ENCODE results near the gene OLFML2B.

OLFML2B gene

DNA sequence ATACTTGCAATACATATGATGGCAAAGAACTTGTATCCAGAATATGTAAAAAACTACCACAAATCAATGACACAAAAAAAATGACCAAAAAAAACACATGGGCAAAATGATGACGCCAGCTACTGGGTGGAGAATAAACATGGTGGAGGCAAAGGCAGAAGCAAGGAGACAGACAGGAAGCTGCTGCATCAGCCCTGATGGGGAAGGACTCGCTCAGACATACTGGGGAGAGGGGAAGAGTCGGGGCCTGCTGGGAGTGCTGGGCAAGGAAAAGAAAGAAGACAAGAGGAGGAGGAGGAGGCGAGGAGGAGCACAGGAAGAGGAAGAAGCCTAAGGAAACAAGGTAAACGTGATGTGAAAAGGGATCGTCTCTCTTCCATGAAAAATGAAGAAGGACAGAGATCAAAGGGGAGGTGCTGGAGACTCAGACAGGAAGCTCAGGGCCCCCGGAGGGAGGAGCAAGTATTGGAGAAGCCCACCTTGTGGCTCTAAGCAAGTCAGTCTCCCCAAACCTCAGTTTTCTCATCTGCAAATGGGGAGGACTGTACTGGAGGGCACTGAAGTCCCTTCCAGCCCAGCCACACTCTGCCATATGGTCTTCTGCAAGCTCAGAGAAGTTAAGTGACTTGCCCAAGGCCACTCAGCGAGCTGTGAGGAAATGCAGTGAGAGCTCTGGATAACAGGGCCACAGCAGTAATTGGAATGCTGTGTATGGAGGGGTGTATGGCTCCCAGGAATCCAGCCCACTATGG is 24.2 kb downstream of the OLFML2B start:
- no peaks in the 10 kb centered on the region for H3K36me3 ChIP-seq
- H3K9me3 ChIP-seq (ENCODE audit: severe bottlenecking): peaks cover 10% of the 10 kb centered on the region
- TF ChIP-seq, protein P1, sequence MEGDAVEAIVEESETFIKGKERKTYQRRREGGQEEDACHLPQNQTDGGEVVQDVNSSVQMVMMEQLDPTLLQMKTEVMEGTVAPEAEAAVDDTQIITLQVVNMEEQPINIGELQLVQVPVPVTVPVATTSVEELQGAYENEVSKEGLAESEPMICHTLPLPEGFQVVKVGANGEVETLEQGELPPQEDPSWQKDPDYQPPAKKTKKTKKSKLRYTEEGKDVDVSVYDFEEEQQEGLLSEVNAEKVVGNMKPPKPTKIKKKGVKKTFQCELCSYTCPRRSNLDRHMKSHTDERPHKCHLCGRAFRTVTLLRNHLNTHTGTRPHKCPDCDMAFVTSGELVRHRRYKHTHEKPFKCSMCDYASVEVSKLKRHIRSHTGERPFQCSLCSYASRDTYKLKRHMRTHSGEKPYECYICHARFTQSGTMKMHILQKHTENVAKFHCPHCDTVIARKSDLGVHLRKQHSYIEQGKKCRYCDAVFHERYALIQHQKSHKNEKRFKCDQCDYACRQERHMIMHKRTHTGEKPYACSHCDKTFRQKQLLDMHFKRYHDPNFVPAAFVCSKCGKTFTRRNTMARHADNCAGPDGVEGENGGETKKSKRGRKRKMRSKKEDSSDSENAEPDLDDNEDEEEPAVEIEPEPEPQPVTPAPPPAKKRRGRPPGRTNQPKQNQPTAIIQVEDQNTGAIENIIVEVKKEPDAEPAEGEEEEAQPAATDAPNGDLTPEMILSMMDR (IDR thresholded peaks at IDR 0.05; ENCODE audit: low read depth, low read length): no peak
- no peak overlapping the region for H3K4me3 ChIP-seq (ENCODE audit: low read depth, low read length)
- H3K27ac ChIP-seq: no peak overlapping the region
- peaks cover 90% of the 10 kb centered on the region for H3K27me3 ChIP-seq (ENCODE audit: insufficient read depth, low read depth, severe bottlenecking)
- no peak for DNase-seq

DNA sequence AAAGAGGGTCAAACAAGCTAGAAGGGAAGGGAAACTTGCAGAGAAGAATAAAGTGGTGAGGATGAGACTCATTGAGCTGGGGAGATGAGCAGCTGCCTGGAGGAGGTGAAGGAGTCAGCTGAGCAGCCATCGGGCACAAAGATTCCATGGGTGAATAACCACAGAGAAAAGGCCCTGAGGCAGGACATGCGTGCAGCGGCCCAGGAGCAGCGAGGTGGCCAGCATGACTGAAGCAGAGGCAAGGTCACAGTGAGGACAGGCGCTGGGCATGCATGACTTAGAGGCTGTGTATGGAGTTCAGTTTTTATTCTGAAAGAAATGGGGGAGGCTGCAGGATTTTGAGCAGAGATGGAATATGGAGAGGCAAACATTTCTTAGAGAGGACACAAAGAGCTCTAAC is 24.9 kb downstream of the OLFML2B start:
- H3K9me3 ChIP-seq (ENCODE audit: severe bottlenecking): peaks cover 10% of the 10 kb centered on the region
- TF ChIP-seq, protein P1 (IDR thresholded peaks at IDR 0.05; ENCODE audit: low read depth, low read length): no peak
- H3K36me3 ChIP-seq: no peaks in the 10 kb centered on the region
- peaks cover 90% of the 10 kb centered on the region for H3K27me3 ChIP-seq (ENCODE audit: insufficient read depth, low read depth, severe bottlenecking)
- H3K27ac ChIP-seq: no peak overlapping the region
- no peak for DNase-seq
- no peak overlapping the region for H3K4me3 ChIP-seq (ENCODE audit: low read depth, low read length)

DNA sequence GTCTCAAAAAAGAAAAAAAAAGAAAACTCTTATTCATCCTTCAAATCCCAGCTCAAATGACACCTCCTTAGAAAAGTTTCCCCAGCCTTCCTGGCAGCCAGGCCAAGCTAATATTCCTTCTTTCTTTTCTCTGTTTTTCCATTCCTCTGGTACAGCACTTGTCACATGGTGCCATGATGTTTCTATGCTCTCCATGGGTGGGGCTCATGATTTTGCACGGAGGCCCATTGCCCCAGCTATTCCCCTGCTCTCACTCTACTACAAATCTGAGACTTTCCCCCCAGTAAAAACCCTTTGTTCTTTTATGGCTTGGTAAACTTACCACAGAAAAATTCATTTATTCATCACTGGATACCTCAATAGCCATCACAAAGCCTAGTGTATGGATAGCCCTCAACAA is 26.5 kb downstream of the OLFML2B start:
- peaks cover 8% of the 10 kb centered on the region for H3K9me3 ChIP-seq (ENCODE audit: severe bottlenecking)

DNA sequence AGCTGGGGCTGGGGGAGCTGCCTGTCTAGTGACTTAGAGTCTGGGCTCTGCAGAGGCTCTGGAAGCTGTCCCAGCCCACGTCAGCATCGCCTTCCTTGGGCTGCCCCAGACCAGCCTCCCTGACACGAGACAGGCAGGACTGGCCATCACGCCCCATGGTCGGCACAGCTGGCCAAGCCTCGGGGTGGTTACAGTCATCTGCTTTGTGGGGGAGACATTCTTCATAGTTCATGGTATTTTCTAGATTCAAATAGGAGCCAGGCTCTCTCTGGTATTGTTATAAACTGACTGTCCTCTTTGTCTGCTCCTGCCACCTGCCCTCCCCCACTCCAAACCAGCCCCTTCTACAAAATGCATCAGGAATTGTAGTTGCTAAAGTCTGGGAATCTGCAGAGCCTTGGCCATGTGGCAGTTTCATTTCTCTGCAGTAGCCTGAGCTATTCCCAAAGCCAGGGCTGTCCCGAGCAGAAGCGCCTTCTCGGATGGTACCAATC is 29.4 kb downstream of the OLFML2B start:
- Histone ChIP-seq H3K27ac (no peak overlapping the region), H3K27me3 (ENCODE audit: insufficient read depth, low read depth, severe bottlenecking) (peaks cover 92% of the 10 kb centered on the region), H3K4me3 (ENCODE audit: low read depth, low read length) (no peak overlapping the region), H3K36me3 (no peaks in the 10 kb centered on the region), H3K9me3 (ENCODE audit: severe bottlenecking) (peaks cover 10% of the 10 kb centered on the region)
- TF ChIP-seq, protein P1 (IDR thresholded peaks at IDR 0.05; ENCODE audit: low read depth, low read length): no peak
- no peak for DNase-seq

More for the DNA sequence above, 26.5 kb downstream of the OLFML2B start:
- Histone ChIP-seq H3K4me3 (ENCODE audit: low read depth, low read length) (no peak overlapping the region), H3K27me3 (ENCODE audit: insufficient read depth, low read depth, severe bottlenecking) (peaks cover 90% of the 10 kb centered on the region), H3K36me3 (no peaks in the 10 kb centered on the region), H3K27ac (no peak overlapping the region)
- TF ChIP-seq, protein P1 (IDR thresholded peaks at IDR 0.05; ENCODE audit: low read depth, low read length): no peak
- DNase-seq: no peak

DNA sequence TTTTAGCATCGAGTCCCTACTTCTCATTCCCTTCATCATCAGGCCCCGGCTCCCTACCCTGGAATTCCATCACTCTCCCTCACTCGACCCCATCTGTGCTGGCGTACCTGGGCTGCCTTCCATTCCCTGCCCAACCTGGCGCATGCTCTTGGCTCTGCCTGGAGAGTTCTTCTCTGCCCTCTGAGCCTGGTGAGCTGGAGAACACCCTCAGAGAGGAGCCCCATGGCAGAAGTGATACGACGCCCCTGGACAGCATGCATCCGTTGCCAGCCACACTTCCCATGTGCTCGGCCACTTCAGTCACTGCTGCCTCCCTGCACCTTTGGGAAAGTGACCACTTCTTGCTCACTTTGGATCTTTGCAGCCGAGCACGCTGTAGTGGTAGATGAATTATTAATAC is 30.1 kb downstream of the OLFML2B start:
- TF ChIP-seq, protein P1 (IDR thresholded peaks at IDR 0.05; ENCODE audit: low read depth, low read length): no peak
- no peaks in the 10 kb centered on the region for H3K36me3 ChIP-seq
- H3K4me3 ChIP-seq (ENCODE audit: low read depth, low read length): no peak overlapping the region
- no peak for DNase-seq
- H3K9me3 ChIP-seq (ENCODE audit: severe bottlenecking): peaks cover 10% of the 10 kb centered on the region
- no peak overlapping the region for H3K27ac ChIP-seq
- peaks cover 92% of the 10 kb centered on the region for H3K27me3 ChIP-seq (ENCODE audit: insufficient read depth, low read depth, severe bottlenecking)
